Panc1 (cell line): ENCODE data around the gene MAP3K20. TPM values are rescaled to one million over a fixed set of nuclear protein-coding genes. Genes with fewer than 3 reads are reported as not detected.
A peak's percentile ranks its signal among the peaks of the same experiment; 100 is the strongest.

Source experiments
- ATAC-seq: fragments of 200-7000 bp; cut with Tn5 transposase; 2 replicates; pipeline ENCODE4 v1.9.1; 2020; ENCODE audit warnings: mild to moderate bottlenecking, moderate library complexity
- BruUV-seq: library from RNA; stranded (reverse); fragments of 400-500 nt; replicated peaks from 2 replicates; lab custom pipeline; 2021; lab: Mats Ljungman, UMichigan
- CTCF ChIA-PET: fragments of 300-600 bp; sonication (Branson Sonifier 250); formaldehyde crosslinking; loops from one replicate; lab custom pipeline; 2022; ENCODE audit warnings: antibody characterized with exemption; lab: Charles Lee
- POLR2A ChIA-PET: fragments of 300-600 bp; sonication (Branson Sonifier 250); formaldehyde crosslinking; loops from one replicate; lab custom pipeline; 2022; ENCODE audit warnings: antibody characterized with exemption; lab: Charles Lee
- DNase-seq: peaks from one replicate; pipeline ENCODE4 v3.0.0-alpha.2; 2010; ENCODE audit warnings: low read depth, low spot score
- H3K27ac ChIP-seq: 2 replicates; pipeline ENCODE4 v1.5.1; 2011; ENCODE audit warnings: mild to moderate bottlenecking, low read length, inconsistent platforms
- H3K27me3 ChIP-seq: fragments of 200-500 bp; sonication (Bioruptor generic); 2 replicates; pipeline ENCODE4 v1.6.0; 2014; ENCODE audit warnings: low read length, inconsistent platforms; ENCODE audit not compliant: control insufficient read depth, insufficient read depth
- H3K36me3 ChIP-seq: fragments of 200-500 bp; sonication (Bioruptor generic); 2 replicates; pipeline ENCODE4 v1.5.1; 2014; ENCODE audit warnings: inconsistent platforms, mild to moderate bottlenecking, low read length, moderate library complexity; ENCODE audit not compliant: control insufficient read depth, insufficient read depth
- H3K4me1 ChIP-seq: 2 replicates; pipeline ENCODE4 v1.5.1; 2011; ENCODE audit warnings: inconsistent platforms, mild to moderate bottlenecking, low read length, moderate library complexity; ENCODE audit not compliant: control insufficient read depth, insufficient read depth
- H3K4me3 ChIP-seq, 2 experiments: 2 replicates each; pipeline ENCODE4 v1.5.1; 2011 to 2012; ENCODE audit warnings: low read depth in 2 of 2, low read length in 2 of 2, mild to moderate bottlenecking in 2 of 2, inconsistent platforms in 1 of 2, moderate library complexity in 1 of 2
- H3K9me3 ChIP-seq: fragments of 200-500 bp; sonication (Bioruptor generic); 2 replicates; pipeline ENCODE4 v1.5.1; 2014; ENCODE audit warnings: low read depth, mild to moderate bottlenecking, inconsistent platforms, low read length, moderate library complexity; ENCODE audit not compliant: control insufficient read depth, insufficient read depth
- POLR2AphosphoS5 ChIP-seq: IDR thresholded peaks from 2 replicates; pipeline ENCODE4 v1.6.1; 2012; ENCODE audit warnings: mild to moderate bottlenecking, low read depth, low read length, moderate library complexity
- SIN3A ChIP-seq: IDR thresholded peaks from 2 replicates; pipeline ENCODE4 v1.6.1; 2012; ENCODE audit warnings: low read depth, mild to moderate bottlenecking, low read length, moderate library complexity, borderline replicate concordance; ENCODE audit not compliant: insufficient read depth
- TCF7L2 ChIP-seq: IDR thresholded peaks from 2 replicates; pipeline ENCODE4 v1.6.1; 2011; ENCODE audit warnings: mild to moderate bottlenecking, low read depth, low read length, inconsistent platforms
- in situ Hi-C: cut with HindIII; loops from 2 replicates; pipeline ENCODE4 v1.10.0; 2016; ENCODE audit warnings: low sequenced_read_pairs, low pct_unique_long_range_greater_than_20kb
- intact Hi-C: fragments of 100-400 bp; cut with micrococcal nuclease; formaldehyde crosslinking; loops from one replicate; pipeline ENCODE4 v1.10.0; 2022; ENCODE audit not compliant: unreplicated experiment
- total RNA-seq: library from RNA; stranded (reverse); gene quantifications from one replicate; pipeline ENCODE4 v1.2.1, GENCODE V29; 2021; ENCODE audit not compliant: unreplicated experiment
- TF ChIP-seq, protein P1 (sequence below), 2 experiments: IDR thresholded peaks; 2 replicates each; pipeline ENCODE4 v1.6.1; 2011 to 2012; ENCODE audit warnings: low read depth in 2 of 2, control low read depth in 1 of 2, low read length in 1 of 2, mild to moderate bottlenecking in 1 of 2, moderate library complexity in 1 of 2; ENCODE audit not compliant: insufficient read depth in 1 of 2
- TF ChIP-seq, protein P2 (sequence below): fragments of 450-650 bp; IDR thresholded peaks from 2 replicates; pipeline ENCODE4 v1.5.1; 2017; ENCODE audit warnings: mild to moderate bottlenecking

The MAP3K20 gene
- total RNA-seq, 1 experiment from 2014 or later = 121 TPM

DNA sequence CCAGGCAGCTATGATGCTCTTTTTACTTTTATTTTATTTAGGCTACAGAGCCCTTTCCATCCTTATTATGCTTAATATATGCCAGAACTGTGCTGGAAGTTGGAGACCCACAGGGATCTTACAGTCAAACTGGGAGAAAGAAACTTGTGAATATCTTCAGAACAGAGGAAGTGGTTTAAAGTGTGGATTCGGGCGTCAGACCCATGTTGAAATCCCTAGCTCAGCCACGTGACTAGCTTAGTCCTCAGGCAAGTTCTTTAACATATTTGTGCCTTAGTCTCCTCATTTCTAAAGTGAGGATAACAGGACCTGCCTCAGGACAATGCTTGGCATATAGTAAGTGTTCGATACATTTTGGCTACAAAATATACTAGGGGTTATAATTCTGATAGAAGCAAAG is 59.1 kb downstream of the MAP3K20 start:
- intact Hi-C loops = no loop called here

DNA sequence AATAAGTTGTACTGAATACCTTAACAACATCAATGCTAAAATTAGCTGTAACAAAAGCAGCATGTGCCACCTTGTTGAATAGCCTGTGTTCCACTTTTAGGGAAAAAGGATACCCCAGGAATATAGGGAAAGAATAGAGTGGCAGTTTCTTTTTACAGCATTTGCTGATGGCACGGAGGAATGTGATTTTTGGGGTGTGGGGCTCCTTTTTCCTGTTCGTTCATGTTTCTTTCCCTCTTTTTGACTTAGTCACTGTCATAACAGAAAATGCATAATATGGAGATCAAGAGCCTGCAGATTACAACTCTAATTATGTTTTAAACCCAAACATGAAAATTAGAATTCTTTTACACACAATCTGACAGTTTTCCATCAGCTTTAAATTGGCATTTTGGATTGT is 60.4 kb downstream of the MAP3K20 start:
- H3K4me3 ChIP-seq = no peak overlapping the region
- CTCF ChIA-PET = interaction anchor here (0.6 kb wide), 1 partner anchor 323 kb away, joined by 3 read pairs; no protein-coding TSS in a partner anchor
- peaks cover 5% of the 10 kb centered on the region; the same call in 1 of the 2 replicates for H3K9me3 ChIP-seq
- H3K27me3 ChIP-seq = no peaks in the 10 kb centered on the region
- BruUV-seq = no TSS peak
- no peak for ATAC-seq
- POLR2A ChIA-PET = no interaction called here
- H3K36me3 ChIP-seq = no peaks in the 10 kb centered on the region; the same call in 1 of the 2 replicates
- H3K27ac ChIP-seq = peak overlapping the region; percentile 91
- in situ Hi-C loops = no loop called here
- H3K4me1 ChIP-seq = peaks cover 66% of the 10 kb centered on the region
- DNase-seq = no peak
- TF ChIP-seq TCF7L2 (no peak), SIN3A (no peak), POLR2AphosphoS5 (no peak)
- TF ChIP-seq, protein P1, sequence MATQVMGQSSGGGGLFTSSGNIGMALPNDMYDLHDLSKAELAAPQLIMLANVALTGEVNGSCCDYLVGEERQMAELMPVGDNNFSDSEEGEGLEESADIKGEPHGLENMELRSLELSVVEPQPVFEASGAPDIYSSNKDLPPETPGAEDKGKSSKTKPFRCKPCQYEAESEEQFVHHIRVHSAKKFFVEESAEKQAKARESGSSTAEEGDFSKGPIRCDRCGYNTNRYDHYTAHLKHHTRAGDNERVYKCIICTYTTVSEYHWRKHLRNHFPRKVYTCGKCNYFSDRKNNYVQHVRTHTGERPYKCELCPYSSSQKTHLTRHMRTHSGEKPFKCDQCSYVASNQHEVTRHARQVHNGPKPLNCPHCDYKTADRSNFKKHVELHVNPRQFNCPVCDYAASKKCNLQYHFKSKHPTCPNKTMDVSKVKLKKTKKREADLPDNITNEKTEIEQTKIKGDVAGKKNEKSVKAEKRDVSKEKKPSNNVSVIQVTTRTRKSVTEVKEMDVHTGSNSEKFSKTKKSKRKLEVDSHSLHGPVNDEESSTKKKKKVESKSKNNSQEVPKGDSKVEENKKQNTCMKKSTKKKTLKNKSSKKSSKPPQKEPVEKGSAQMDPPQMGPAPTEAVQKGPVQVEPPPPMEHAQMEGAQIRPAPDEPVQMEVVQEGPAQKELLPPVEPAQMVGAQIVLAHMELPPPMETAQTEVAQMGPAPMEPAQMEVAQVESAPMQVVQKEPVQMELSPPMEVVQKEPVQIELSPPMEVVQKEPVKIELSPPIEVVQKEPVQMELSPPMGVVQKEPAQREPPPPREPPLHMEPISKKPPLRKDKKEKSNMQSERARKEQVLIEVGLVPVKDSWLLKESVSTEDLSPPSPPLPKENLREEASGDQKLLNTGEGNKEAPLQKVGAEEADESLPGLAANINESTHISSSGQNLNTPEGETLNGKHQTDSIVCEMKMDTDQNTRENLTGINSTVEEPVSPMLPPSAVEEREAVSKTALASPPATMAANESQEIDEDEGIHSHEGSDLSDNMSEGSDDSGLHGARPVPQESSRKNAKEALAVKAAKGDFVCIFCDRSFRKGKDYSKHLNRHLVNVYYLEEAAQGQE (IDR thresholded peaks at IDR 0.05; ENCODE audit: insufficient read depth in 1 of 2, low read depth in 2 of 2, low read length in 1 of 2) = no peak
- TF ChIP-seq, protein P2, sequence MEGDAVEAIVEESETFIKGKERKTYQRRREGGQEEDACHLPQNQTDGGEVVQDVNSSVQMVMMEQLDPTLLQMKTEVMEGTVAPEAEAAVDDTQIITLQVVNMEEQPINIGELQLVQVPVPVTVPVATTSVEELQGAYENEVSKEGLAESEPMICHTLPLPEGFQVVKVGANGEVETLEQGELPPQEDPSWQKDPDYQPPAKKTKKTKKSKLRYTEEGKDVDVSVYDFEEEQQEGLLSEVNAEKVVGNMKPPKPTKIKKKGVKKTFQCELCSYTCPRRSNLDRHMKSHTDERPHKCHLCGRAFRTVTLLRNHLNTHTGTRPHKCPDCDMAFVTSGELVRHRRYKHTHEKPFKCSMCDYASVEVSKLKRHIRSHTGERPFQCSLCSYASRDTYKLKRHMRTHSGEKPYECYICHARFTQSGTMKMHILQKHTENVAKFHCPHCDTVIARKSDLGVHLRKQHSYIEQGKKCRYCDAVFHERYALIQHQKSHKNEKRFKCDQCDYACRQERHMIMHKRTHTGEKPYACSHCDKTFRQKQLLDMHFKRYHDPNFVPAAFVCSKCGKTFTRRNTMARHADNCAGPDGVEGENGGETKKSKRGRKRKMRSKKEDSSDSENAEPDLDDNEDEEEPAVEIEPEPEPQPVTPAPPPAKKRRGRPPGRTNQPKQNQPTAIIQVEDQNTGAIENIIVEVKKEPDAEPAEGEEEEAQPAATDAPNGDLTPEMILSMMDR = no peak
- intact Hi-C loops = no loop called here

More for the DNA sequence above, 59.1 kb downstream of the MAP3K20 start:
- ATAC-seq = no peak
- ChIA-PET CTCF (no interaction called here), POLR2A (interaction anchor here (0.6 kb wide), 1 partner anchor 91 kb away, joined by 3 read pairs; no protein-coding TSS in a partner anchor)
- H3K4me3 ChIP-seq = no peak overlapping the region
- peak overlapping the region; percentile 91 for H3K27ac ChIP-seq
- DNase-seq = no peak
- no peaks in the 10 kb centered on the region for H3K27me3 ChIP-seq
- no TSS peak for BruUV-seq
- H3K36me3 ChIP-seq = no peaks in the 10 kb centered on the region; the same call in 1 of the 2 replicates
- H3K4me1 ChIP-seq = peaks cover 79% of the 10 kb centered on the region
- no peaks in the 10 kb centered on the region for H3K9me3 ChIP-seq
- in situ Hi-C loops = no loop called here
- TF ChIP-seq, protein P2 = no peak
- no peak for TF ChIP-seq TCF7L2
- TF ChIP-seq SIN3A = no peak
- TF ChIP-seq POLR2AphosphoS5 = no peak
- TF ChIP-seq, protein P1 (IDR thresholded peaks at IDR 0.05; ENCODE audit: insufficient read depth in 1 of 2, low read depth in 2 of 2, low read length in 1 of 2) = no peak
